Endothelial cell of umbilical vein (primary cell): ENCODE results near the gene CDC42SE2. TPM values are rescaled to one million over a fixed set of nuclear protein-coding genes. Genes with fewer than 3 reads are reported as not detected.

ENCODE experiments used
- BruUV-seq: library from RNA; stranded (reverse); fragments of 400-500 nt; replicated peaks from 2 replicates; lab custom pipeline; 2021; lab: Mats Ljungman, UMichigan
- CTCF ChIA-PET: fragments of 300-600, 350-600 bp; sonication (Branson Sonifier 250); formaldehyde crosslinking; loops from one replicate; lab custom pipeline; 2021; ENCODE audit warnings: antibody characterized with exemption, inconsistent platforms; lab: Charles Lee
- POLR2A ChIA-PET: fragments of 300-600, 350-600 bp; sonication (Branson Sonifier 250); formaldehyde crosslinking; loops from one replicate; lab custom pipeline; 2021; ENCODE audit warnings: antibody characterized with exemption, inconsistent platforms; lab: Charles Lee
- DNase-seq: peaks from one replicate; pipeline ENCODE4 v3.0.0-alpha.2; 2011; ENCODE audit warnings: low read depth, low spot score
- FAIRE-seq: peaks from 2 replicates; lab custom pipeline; 2011; peaks lifted over from hg19 to GRCh38; lab: Jason Lieb, UNC
- H2AFZ ChIP-seq: 2 replicates; pipeline ENCODE4 v1.6.0; 2012; ENCODE audit warnings: low read depth, low read length, control low read depth, inconsistent platforms
- H3K27ac ChIP-seq: 2 replicates; pipeline ENCODE4 v1.5.1; 2011; ENCODE audit warnings: low read depth, mild to moderate bottlenecking, control low read depth, low read length, moderate library complexity; ENCODE audit not compliant: insufficient read depth
- H3K27me3 ChIP-seq, 2 experiments: 2 replicates each; pipeline versions ENCODE4 v1.6.0 to v1.6.1; 2011; ENCODE audit warnings: low read length in 2 of 2, mixed read lengths in 1 of 2; ENCODE audit not compliant: control insufficient read depth in 2 of 2, insufficient read depth in 2 of 2
- H3K36me3 ChIP-seq, 2 experiments: 2 replicates in 1 of 2; 3 replicates in 1 of 2; pipeline ENCODE4 v1.5.1; 2011; ENCODE audit warnings: low read length in 2 of 2, mild to moderate bottlenecking in 1 of 2, moderate library complexity in 1 of 2; ENCODE audit not compliant: control insufficient read depth in 2 of 2, insufficient read depth in 2 of 2; ENCODE audit errors: extremely low read depth in 1 of 2
- H3K4me1 ChIP-seq: 3 replicates; pipeline ENCODE4 v1.5.1; 2011; ENCODE audit warnings: mild to moderate bottlenecking, low read length; ENCODE audit not compliant: control insufficient read depth, insufficient read depth; ENCODE audit errors: extremely low read depth
- H3K4me2 ChIP-seq: 2 replicates; pipeline ENCODE4 v1.6.1; 2011; ENCODE audit warnings: low read length, control low read depth, mixed read lengths; ENCODE audit not compliant: insufficient read depth
- H3K4me3 ChIP-seq, 3 experiments: fragments of 200-600 bp in 1 of 3; sonication (generic), shearing (Covaris generic) in 1 of 3; replicated peaks in 1 of 3; 2 replicates each; pipeline ENCODE4 v1.5.1; 2011 to 2016; ENCODE audit warnings: control low read depth in 3 of 3, low read length in 3 of 3, mild to moderate bottlenecking in 2 of 3, inconsistent platforms in 1 of 3, low read depth in 1 of 3, moderate library complexity in 1 of 3; ENCODE audit not compliant: insufficient read depth in 1 of 3
- H3K79me2 ChIP-seq: 2 replicates; pipeline ENCODE4 v1.6.0; 2012; ENCODE audit warnings: low read length, inconsistent platforms; ENCODE audit not compliant: control insufficient read depth, insufficient read depth
- H3K9ac ChIP-seq: replicated peaks from 2 replicates; pipeline ENCODE3; 2011; ENCODE audit warnings: low read length, control low read depth; ENCODE audit not compliant: insufficient read depth; ENCODE audit errors: extremely low read depth
- H3K9me1 ChIP-seq: replicated peaks from 3 replicates; pipeline ENCODE4 v1.6.0; 2011; ENCODE audit warnings: mild to moderate bottlenecking, low read length; ENCODE audit not compliant: control insufficient read depth, insufficient read depth; ENCODE audit errors: extremely low read depth
- H3K9me3 ChIP-seq: replicated peaks from 2 replicates; pipeline ENCODE4 v1.5.1; 2012; ENCODE audit warnings: low read length, inconsistent platforms; ENCODE audit not compliant: control insufficient read depth, insufficient read depth
- H4K20me1 ChIP-seq: replicated peaks from 2 replicates; pipeline ENCODE3; 2011; ENCODE audit warnings: mild to moderate bottlenecking, low read length; ENCODE audit not compliant: control insufficient read depth, insufficient read depth; ENCODE audit errors: extremely low read depth
- CTCF ChIP-seq, 2 donors: IDR thresholded peaks; 1 replicate in 1 of 2; 2 replicates in 1 of 2; pipeline ENCODE4 v1.5.1; 2011; ENCODE audit warnings: low read length in 2 of 2, mild to moderate bottlenecking in 2 of 2, moderate library complexity in 2 of 2, control low read depth in 1 of 2, inconsistent platforms in 1 of 2, low read depth in 1 of 2; ENCODE audit not compliant: insufficient read depth in 1 of 2; ENCODE audit errors: extremely low read depth in 1 of 2
- EZH2 ChIP-seq: IDR thresholded peaks from 2 replicates; pipeline ENCODE4 v1.6.1; 2012; ENCODE audit warnings: borderline replicate concordance, low read depth, mild to moderate bottlenecking, moderate library complexity, low read length, inconsistent platforms; ENCODE audit not compliant: severe bottlenecking
- FOS ChIP-seq: IDR thresholded peaks from 2 replicates; pipeline ENCODE4 v1.6.1; 2011; ENCODE audit warnings: mild to moderate bottlenecking, low read length, moderate library complexity, borderline replicate concordance; ENCODE audit not compliant: insufficient read depth
- GATA2 ChIP-seq: IDR thresholded peaks from 2 replicates; pipeline ENCODE4 v1.7.0; 2011; ENCODE audit warnings: low read depth, mild to moderate bottlenecking, moderate library complexity, mixed read lengths, low read length; ENCODE audit not compliant: insufficient read length, insufficient read depth
- JUN ChIP-seq: IDR thresholded peaks from 2 replicates; pipeline ENCODE4 v1.6.1; 2011; ENCODE audit warnings: borderline replicate concordance, low read depth; ENCODE audit not compliant: insufficient read length, insufficient read depth
- MAX ChIP-seq: IDR thresholded peaks from 2 replicates; pipeline ENCODE4 v1.6.1; 2011; ENCODE audit not compliant: insufficient read depth, insufficient read length
- MYC ChIP-seq: IDR thresholded peaks from one replicate; pipeline ENCODE4 v1.6.1; 2011; ENCODE audit warnings: mild to moderate bottlenecking, low read depth, low read length
- POLR2A ChIP-seq: IDR thresholded peaks from 2 replicates; pipeline ENCODE4 v1.6.1; 2012; ENCODE audit warnings: low read depth, mild to moderate bottlenecking, control low read depth, low read length
- POLR2AphosphoS5 ChIP-seq: IDR thresholded peaks from 2 replicates; pipeline ENCODE4 v1.6.1; 2012; ENCODE audit warnings: low read depth, mild to moderate bottlenecking, control low read depth, low read length, moderate library complexity; ENCODE audit not compliant: insufficient read depth
- dilution Hi-C: fragments of 300-500 bp; cut with MboI; formaldehyde crosslinking; loops from one replicate; pipeline ENCODE4 v1.15.0; 2019; ENCODE audit warnings: low sequenced_read_pairs; ENCODE audit not compliant: extremely low pct_ligation_motif_present
- intact Hi-C: fragments of 100-400 bp; cut with micrococcal nuclease; formaldehyde crosslinking; loops from one replicate; pipeline ENCODE4 v1.10.0; 2022
- polyA plus RNA-seq, 4 experiments: library from polyadenylated mRNA; depleted of rRNA in 3 of 4; stranded (reverse) in 3 of 4; unstranded in 1 of 4; fragments of >200 nt; gene quantifications; 2 replicates each; pipeline versions ENCODE4 v1.2.1 to v1.2.3, GENCODE V29; 2011 to 2012; ENCODE audit warnings: missing spikeins in 1 of 4
- total RNA-seq: library from RNA; stranded (reverse); gene quantifications from 2 replicates; pipeline ENCODE4 v1.2.3, GENCODE V29; 2021

CDC42SE2 gene
- total and polyA plus RNA-seq, 2 donors (not counting 3 experiments of a cell fraction or from before 2014, with no cell fraction given), result 14.7 to 21.9 TPM

GRCh38 chr5:131229623-131230022, 34.2 kb upstream of the CDC42SE2 start:
- no peak for FAIRE-seq
- no peak for DNase-seq
- Histone ChIP-seq H3K4me2 (no peak overlapping the region), H3K9ac (no peak overlapping the region), H3K79me2 (no peaks in the 10 kb centered on the region), H3K27ac (no peak overlapping the region), H3K27me3 (no peaks in the 10 kb centered on the region), H3K9me3 (no peaks in the 10 kb centered on the region), H3K36me3 (no peaks in the 10 kb centered on the region), H3K9me1 (no peaks in the 10 kb centered on the region), H2AFZ (no peak overlapping the region), H3K4me3 (no peak overlapping the region), H3K4me1 (no peaks in the 10 kb centered on the region), H4K20me1 (no peaks in the 10 kb centered on the region)
- POLR2A ChIA-PET, result no interaction called here
- dilution Hi-C loops, result no loop called here
- CTCF ChIA-PET, result interaction anchor here (1.5 kb wide), 1 partner anchor 8 kb away, joined by 6 read pairs; no protein-coding TSS in a partner anchor
- BruUV-seq, result no TSS peak
- intact Hi-C loops, result no loop called here
- TF ChIP-seq CTCF (IDR thresholded peaks at IDR 0.05; ENCODE audit: extremely low read depth in 1 of 2, insufficient read depth in 1 of 2, low read depth in 1 of 2, low read length in 2 of 2) (no peak), POLR2AphosphoS5 (no peak), POLR2A (no peak), FOS (no peak), GATA2 (no peak), JUN (no peak)

GRCh38 chr5:131230406-131230805, 33.4 kb upstream of the CDC42SE2 start:
- H3K9me1 ChIP-seq, result no peaks in the 10 kb centered on the region
- H3K4me2 ChIP-seq, result no peak overlapping the region
- H3K9ac ChIP-seq, result no peak overlapping the region
- no peaks in the 10 kb centered on the region for H3K9me3 ChIP-seq
- no TSS peak for BruUV-seq
- H3K27me3 ChIP-seq, result no peaks in the 10 kb centered on the region
- H2AFZ ChIP-seq, result no peak overlapping the region
- H4K20me1 ChIP-seq, result no peaks in the 10 kb centered on the region
- no peaks in the 10 kb centered on the region for H3K36me3 ChIP-seq
- TF ChIP-seq POLR2AphosphoS5 (no peak), CTCF (IDR thresholded peaks at IDR 0.05; ENCODE audit: extremely low read depth in 1 of 2, insufficient read depth in 1 of 2, low read depth in 1 of 2, low read length in 2 of 2) (no peak), MYC (no peak), GATA2 (no peak), EZH2 (no peak), JUN (no peak), POLR2A (no peak), MAX (no peak), FOS (no peak)
- H3K4me1 ChIP-seq, result no peaks in the 10 kb centered on the region
- FAIRE-seq (no peak), DNase-seq (no peak)
- POLR2A ChIA-PET, result no interaction called here
- no peak overlapping the region for H3K27ac ChIP-seq
- CTCF ChIA-PET, result interaction anchor here (1.5 kb wide), 1 partner anchor 9 kb away, joined by 6 read pairs; no protein-coding TSS in a partner anchor
- dilution Hi-C loops (no loop called here), intact Hi-C loops (no loop called here)
- no peaks in the 10 kb centered on the region for H3K79me2 ChIP-seq
- H3K4me3 ChIP-seq, result no peak overlapping the region
